HepG2 (cell line): ENCODE measurements around the gene PIEZO2. TPM values are rescaled to one million over a fixed set of nuclear protein-coding genes. Genes with fewer than 3 reads are reported as not detected.

Source experiments
- ARHGAP35 ChIP-seq: sonication (generic); formaldehyde crosslinking; IDR thresholded peaks from 2 replicates; pipeline ENCODE4 v1.9.0; 2022; ENCODE audit warnings: mild to moderate bottlenecking, inconsistent platforms, moderate library complexity, missing genetic modification reagents, borderline replicate concordance
- CAMTA2 ChIP-seq: sonication (generic); formaldehyde crosslinking; IDR thresholded peaks from 2 replicates; pipeline ENCODE4 v1.4.0; 2020; ENCODE audit warnings: mild to moderate bottlenecking, missing genetic modification reagents, borderline replicate concordance
- CREB1 ChIP-seq, 2 experiments: fragments of 450-650 bp in 1 of 2; IDR thresholded peaks; 2 replicates each; pipeline ENCODE4 v1.6.1; 2016 to 2017; ENCODE audit warnings: control low read depth in 1 of 2, mild to moderate bottlenecking in 1 of 2, missing compliant biosample characterization in 1 of 2, missing genetic modification characterization in 1 of 2
- CREM ChIP-seq, 2 experiments: sonication (generic) in 1 of 2; formaldehyde crosslinking in 1 of 2; IDR thresholded peaks; 2 replicates each; pipeline versions ENCODE4 v1.4.0 to v1.6.1; 2016 to 2020; ENCODE audit warnings: antibody characterized with exemption in 1 of 2, mild to moderate bottlenecking in 1 of 2, missing genetic modification reagents in 1 of 2
- ERF ChIP-seq: IDR thresholded peaks from 2 replicates; pipeline ENCODE4 v1.6.1; 2018; ENCODE audit warnings: missing biosample characterization, missing genetic modification reagents
- FOXA3 ChIP-seq: IDR thresholded peaks from 2 replicates; pipeline ENCODE4 v1.6.1; 2016; ENCODE audit warnings: missing genetic modification reagents, missing compliant biosample characterization
- HNF4A ChIP-seq: sonication (generic); formaldehyde crosslinking; IDR thresholded peaks from 2 replicates; pipeline ENCODE4 v1.4.0; 2020; ENCODE audit warnings: missing genetic modification reagents
- NFYB ChIP-seq: sonication (generic); formaldehyde crosslinking; IDR thresholded peaks from 2 replicates; pipeline ENCODE4 v1.4.0; 2020; ENCODE audit warnings: missing genetic modification reagents
- RFXANK ChIP-seq: IDR thresholded peaks from 2 replicates; pipeline ENCODE4 v1.6.1; 2016
- SKI ChIP-seq: fragments of 450-650 bp; IDR thresholded peaks from one replicate; pipeline ENCODE4 v1.6.1; 2018; ENCODE audit warnings: mild to moderate bottlenecking; ENCODE audit not compliant: partially characterized antibody
- SOX5 ChIP-seq: IDR thresholded peaks from 2 replicates; pipeline ENCODE4 v1.6.1; 2016; ENCODE audit warnings: borderline replicate concordance
- SRSF9 ChIP-seq: fragments of 200-400 bp; formaldehyde crosslinking; IDR thresholded peaks from 2 replicates; pipeline ENCODE4 v1.6.1; 2018; ENCODE audit warnings: borderline replicate concordance, mild to moderate bottlenecking, low read depth, low read length; ENCODE audit not compliant: insufficient read depth, poor library complexity, severe bottlenecking
- ZFP1 ChIP-seq: IDR thresholded peaks from 2 replicates; pipeline ENCODE4 v1.6.1; 2016
- ZKSCAN5 ChIP-seq: sonication (generic); formaldehyde crosslinking; IDR thresholded peaks from 2 replicates; pipeline ENCODE4 v1.5.1; 2020; ENCODE audit warnings: mild to moderate bottlenecking, missing genetic modification reagents
- ZNF543 ChIP-seq: sonication (generic); formaldehyde crosslinking; IDR thresholded peaks from 2 replicates; pipeline ENCODE4 v1.4.0; 2020; ENCODE audit warnings: mild to moderate bottlenecking, missing genetic modification reagents
- ZNF674 ChIP-seq: sonication (generic); formaldehyde crosslinking; IDR thresholded peaks from 2 replicates; pipeline ENCODE4 v1.5.0; 2020; ENCODE audit warnings: low read depth, mild to moderate bottlenecking, missing genetic modification reagents
- ZNF761 ChIP-seq: sonication (generic); formaldehyde crosslinking; conservative IDR thresholded peaks from 2 replicates; pipeline ENCODE4 v1.4.0; 2020; ENCODE audit warnings: mild to moderate bottlenecking, missing genetic modification reagents
- ZNF776 ChIP-seq: sonication (generic); formaldehyde crosslinking; IDR thresholded peaks from 2 replicates; pipeline ENCODE4 v1.4.0; 2020; ENCODE audit warnings: mild to moderate bottlenecking, missing genetic modification reagents
- polyA plus RNA-seq, 8 experiments: library from polyadenylated mRNA; depleted of rRNA in 3 of 8; stranded (reverse) in 7 of 8; unstranded in 1 of 8; fragments of >200 nt; fragmentation: Illumina TruSeq in 4 of 8; extraction: Trizol in 4 of 8; gene quantifications; 2 replicates each; pipeline versions ENCODE4 v1.2.1 to v1.2.3, GENCODE V29; 2011 to 2016; ENCODE audit warnings: low read depth in 4 of 8, missing spikeins in 1 of 8, mixed read lengths in 1 of 8; ENCODE audit not compliant: insufficient read depth in 1 of 8
- total RNA-seq, 5 experiments: library from RNA; depleted of rRNA; stranded (reverse); fragments of >200 nt; fragmentation: Illumina TruSeq; extraction: Trizol; gene quantifications; 2 replicates each; pipeline ENCODE4 v1.2.3, GENCODE V29; 2016; ENCODE audit warnings: low read depth in 1 of 5
- TF ChIP-seq, protein P1 (sequence below): sonication (generic); formaldehyde crosslinking; IDR thresholded peaks from 2 replicates; pipeline ENCODE4 v1.4.0; 2020; ENCODE audit warnings: missing genetic modification reagents
- TF ChIP-seq, protein P2 (sequence below): IDR thresholded peaks from 2 replicates; pipeline ENCODE4 v1.6.1; 2016; ENCODE audit warnings: low read depth, missing genetic modification reagents, missing compliant biosample characterization
- TF ChIP-seq, protein P3 (sequence below): sonication (generic); formaldehyde crosslinking; IDR thresholded peaks from 2 replicates; pipeline ENCODE4 v1.5.1; 2020; ENCODE audit warnings: missing genetic modification reagents, mild to moderate bottlenecking, borderline replicate concordance

Gene PIEZO2
- total and polyA plus RNA-seq, 2 of the 13 experiments (the other 11 are each of a cell fraction or from before 2014, with no cell fraction given), result 15.2 to 27.2 TPM

DNA sequence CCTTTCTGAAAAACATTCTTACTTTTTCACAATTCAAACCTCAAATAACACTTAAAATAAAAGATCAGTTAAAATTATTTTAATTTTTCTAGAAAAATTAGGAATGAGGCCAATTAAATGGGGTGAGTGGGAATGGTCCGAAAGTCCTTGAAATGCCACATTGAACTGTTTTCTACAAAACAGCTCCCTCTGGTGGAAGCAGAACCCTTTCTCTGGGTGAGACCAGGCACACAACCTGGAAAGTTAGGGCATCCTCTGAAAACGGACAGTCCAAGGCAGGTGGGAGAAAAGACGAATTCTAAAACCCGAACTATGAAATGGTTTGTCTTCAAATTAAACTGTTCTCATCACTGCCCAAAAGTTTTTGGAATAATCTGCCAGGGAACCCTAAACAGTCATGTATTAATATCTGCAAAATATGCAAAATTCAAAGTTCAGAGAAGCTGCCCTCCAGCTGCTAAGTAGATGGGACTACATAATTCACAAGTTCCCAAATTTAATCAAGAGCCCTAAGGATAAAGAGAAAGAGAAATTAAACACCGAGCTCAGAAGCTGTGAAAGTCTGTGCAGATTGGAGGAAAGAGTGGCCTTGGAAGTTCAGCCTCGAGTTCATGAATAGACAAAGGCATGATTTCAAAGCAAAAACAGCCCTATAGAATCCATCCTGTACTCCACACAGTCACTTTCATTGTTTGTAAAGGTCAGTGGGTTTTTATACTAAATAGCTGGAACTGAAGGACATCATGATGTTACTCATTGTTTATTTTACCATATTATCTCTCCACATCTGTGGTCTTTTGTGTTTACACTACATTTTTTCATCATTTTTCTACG is 108.3 kb downstream of the PIEZO2 start (continued):
- TF ChIP-seq, protein P1, sequence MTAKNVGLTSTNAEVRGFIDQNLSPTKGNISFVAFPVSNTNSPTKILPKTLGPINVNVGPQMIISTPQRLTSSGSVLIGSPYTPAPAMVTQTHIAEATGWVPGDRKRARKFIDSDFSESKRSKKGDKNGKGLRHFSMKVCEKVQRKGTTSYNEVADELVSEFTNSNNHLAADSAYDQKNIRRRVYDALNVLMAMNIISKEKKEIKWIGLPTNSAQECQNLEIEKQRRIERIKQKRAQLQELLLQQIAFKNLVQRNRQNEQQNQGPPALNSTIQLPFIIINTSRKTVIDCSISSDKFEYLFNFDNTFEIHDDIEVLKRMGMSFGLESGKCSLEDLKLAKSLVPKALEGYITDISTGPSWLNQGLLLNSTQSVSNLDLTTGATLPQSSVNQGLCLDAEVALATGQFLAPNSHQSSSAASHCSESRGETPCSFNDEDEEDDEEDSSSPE (CRISPR knock-in tag), result 0 out of 2 replicates have a peak, but pooled peaks have one; percentile 25
- TF ChIP-seq ZFP1 (CRISPR knock-in tag) (0 out of 2 replicates have a peak, but pooled peaks have one; percentile 18), ZNF761 (CRISPR knock-in tag) (no peak), SRSF9 (no peak), ZNF776 (no peak), RFXANK (CRISPR knock-in tag) (no peak), SOX5 (CRISPR knock-in tag) (peak; percentile 90; the same call in 1 of the 2 replicates), FOXA3 (CRISPR knock-in tag) (peak; percentile 83), NFYB (CRISPR knock-in tag) (no peak), CAMTA2 (CRISPR knock-in tag) (no peak), CREM (IDR thresholded peaks at IDR 0.05) (peak; percentile 44), CREM (CRISPR knock-in tag; IDR thresholded peaks at IDR 0.05) (no peak), SKI (no peak), CREB1 (IDR thresholded peaks at IDR 0.05) (no peak), CREB1 (CRISPR knock-in tag; IDR thresholded peaks at IDR 0.05) (no peak), ZKSCAN5 (CRISPR knock-in tag) (no peak), ZNF674 (CRISPR knock-in tag) (no peak), ERF (CRISPR knock-in tag) (peak; percentile 12; the same call in 1 of the 2 replicates), ZNF543 (no peak), HNF4A (no peak), ARHGAP35 (CRISPR knock-in tag) (no peak)
- TF ChIP-seq, protein P2, sequence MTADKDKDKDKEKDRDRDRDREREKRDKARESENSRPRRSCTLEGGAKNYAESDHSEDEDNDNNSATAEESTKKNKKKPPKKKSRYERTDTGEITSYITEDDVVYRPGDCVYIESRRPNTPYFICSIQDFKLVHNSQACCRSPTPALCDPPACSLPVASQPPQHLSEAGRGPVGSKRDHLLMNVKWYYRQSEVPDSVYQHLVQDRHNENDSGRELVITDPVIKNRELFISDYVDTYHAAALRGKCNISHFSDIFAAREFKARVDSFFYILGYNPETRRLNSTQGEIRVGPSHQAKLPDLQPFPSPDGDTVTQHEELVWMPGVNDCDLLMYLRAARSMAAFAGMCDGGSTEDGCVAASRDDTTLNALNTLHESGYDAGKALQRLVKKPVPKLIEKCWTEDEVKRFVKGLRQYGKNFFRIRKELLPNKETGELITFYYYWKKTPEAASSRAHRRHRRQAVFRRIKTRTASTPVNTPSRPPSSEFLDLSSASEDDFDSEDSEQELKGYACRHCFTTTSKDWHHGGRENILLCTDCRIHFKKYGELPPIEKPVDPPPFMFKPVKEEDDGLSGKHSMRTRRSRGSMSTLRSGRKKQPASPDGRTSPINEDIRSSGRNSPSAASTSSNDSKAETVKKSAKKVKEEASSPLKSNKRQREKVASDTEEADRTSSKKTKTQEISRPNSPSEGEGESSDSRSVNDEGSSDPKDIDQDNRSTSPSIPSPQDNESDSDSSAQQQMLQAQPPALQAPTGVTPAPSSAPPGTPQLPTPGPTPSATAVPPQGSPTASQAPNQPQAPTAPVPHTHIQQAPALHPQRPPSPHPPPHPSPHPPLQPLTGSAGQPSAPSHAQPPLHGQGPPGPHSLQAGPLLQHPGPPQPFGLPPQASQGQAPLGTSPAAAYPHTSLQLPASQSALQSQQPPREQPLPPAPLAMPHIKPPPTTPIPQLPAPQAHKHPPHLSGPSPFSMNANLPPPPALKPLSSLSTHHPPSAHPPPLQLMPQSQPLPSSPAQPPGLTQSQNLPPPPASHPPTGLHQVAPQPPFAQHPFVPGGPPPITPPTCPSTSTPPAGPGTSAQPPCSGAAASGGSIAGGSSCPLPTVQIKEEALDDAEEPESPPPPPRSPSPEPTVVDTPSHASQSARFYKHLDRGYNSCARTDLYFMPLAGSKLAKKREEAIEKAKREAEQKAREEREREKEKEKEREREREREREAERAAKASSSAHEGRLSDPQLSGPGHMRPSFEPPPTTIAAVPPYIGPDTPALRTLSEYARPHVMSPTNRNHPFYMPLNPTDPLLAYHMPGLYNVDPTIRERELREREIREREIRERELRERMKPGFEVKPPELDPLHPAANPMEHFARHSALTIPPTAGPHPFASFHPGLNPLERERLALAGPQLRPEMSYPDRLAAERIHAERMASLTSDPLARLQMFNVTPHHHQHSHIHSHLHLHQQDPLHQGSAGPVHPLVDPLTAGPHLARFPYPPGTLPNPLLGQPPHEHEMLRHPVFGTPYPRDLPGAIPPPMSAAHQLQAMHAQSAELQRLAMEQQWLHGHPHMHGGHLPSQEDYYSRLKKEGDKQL (CRISPR knock-in tag), result no peak
- TF ChIP-seq, protein P3, sequence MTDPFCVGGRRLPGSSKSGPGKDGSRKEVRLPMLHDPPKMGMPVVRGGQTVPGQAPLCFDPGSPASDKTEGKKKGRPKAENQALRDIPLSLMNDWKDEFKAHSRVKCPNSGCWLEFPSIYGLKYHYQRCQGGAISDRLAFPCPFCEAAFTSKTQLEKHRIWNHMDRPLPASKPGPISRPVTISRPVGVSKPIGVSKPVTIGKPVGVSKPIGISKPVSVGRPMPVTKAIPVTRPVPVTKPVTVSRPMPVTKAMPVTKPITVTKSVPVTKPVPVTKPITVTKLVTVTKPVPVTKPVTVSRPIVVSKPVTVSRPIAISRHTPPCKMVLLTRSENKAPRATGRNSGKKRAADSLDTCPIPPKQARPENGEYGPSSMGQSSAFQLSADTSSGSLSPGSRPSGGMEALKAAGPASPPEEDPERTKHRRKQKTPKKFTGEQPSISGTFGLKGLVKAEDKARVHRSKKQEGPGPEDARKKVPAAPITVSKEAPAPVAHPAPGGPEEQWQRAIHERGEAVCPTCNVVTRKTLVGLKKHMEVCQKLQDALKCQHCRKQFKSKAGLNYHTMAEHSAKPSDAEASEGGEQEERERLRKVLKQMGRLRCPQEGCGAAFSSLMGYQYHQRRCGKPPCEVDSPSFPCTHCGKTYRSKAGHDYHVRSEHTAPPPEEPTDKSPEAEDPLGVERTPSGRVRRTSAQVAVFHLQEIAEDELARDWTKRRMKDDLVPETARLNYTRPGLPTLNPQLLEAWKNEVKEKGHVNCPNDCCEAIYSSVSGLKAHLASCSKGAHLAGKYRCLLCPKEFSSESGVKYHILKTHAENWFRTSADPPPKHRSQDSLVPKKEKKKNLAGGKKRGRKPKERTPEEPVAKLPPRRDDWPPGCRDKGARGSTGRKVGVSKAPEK, result no peak
